SH-SY5Y (cell line): ENCODE results near the gene ZBP1.

Experiments used
- GATA2 ChIP-seq: IDR thresholded peaks from 2 replicates; pipeline ENCODE4 v1.6.1; 2011; ENCODE audit warnings: mild to moderate bottlenecking, low read depth, low read length
- GATA3 ChIP-seq: IDR thresholded peaks from 2 replicates; pipeline ENCODE4 v1.6.1; 2011; ENCODE audit warnings: low read depth, mild to moderate bottlenecking, low read length, moderate library complexity

DNA sequence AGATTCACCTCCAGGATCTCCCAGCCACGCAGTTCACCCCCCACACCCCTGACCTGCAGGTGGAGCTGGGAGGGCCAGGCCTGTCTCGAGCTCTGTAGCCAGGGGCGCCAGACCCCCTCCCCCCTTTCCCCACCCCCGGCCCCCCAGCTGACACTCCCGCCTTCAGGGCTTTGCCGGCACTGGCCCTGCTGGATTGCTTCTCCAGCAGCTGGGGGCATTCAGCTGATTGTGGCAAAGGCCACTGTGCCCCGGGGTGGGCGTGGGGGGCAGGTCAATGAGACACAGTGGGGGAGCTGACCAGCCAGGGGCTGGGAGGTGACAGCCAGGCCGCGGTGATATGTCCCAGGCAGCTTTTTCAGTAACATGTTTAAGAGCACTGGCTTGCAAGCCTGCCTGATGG lies 22.2 kb downstream of the ZBP1 start:
- no peak for TF ChIP-seq GATA2
- no peak for TF ChIP-seq GATA3
